HepG2 (cell line): ENCODE measurements around the gene THRB. TPM values are rescaled to one million over a fixed set of nuclear protein-coding genes. Genes with fewer than 3 reads are reported as not detected.

ENCODE experiments used
- ATAC-seq: fragments of 200-7000 bp; cut with Tn5 transposase; 3 replicates; pipeline ENCODE4 v1.9.1; 2020; ENCODE audit warnings: mild to moderate bottlenecking, moderate library complexity
- BruUV-seq: library from RNA; stranded (reverse); fragments of 400-500 nt; replicated peaks from 2 replicates; lab custom pipeline; 2021; lab: Mats Ljungman, UMichigan
- CTCF ChIA-PET: fragments of 300-600 bp; formaldehyde crosslinking; extraction: SDS; loops from one replicate; lab custom pipeline; 2021; ENCODE audit warnings: low total read pairs, inconsistent platforms, low intra/inter-chr PET ratio; lab: Yijun Ruan, JAX
- POLR2A ChIA-PET: fragments of 350-600 bp; sonication (Branson Sonifier 250); formaldehyde crosslinking; loops from one replicate; lab custom pipeline; 2020; ENCODE audit warnings: antibody characterized with exemption, inconsistent platforms; lab: Yijun Ruan, JAX
- DNase-seq: peaks from one replicate; pipeline ENCODE4 v3.0.0-alpha.2; 2015; ENCODE audit warnings: low spot score
- FAIRE-seq: peaks from 3 replicates; lab custom pipeline; 2011; peaks lifted over from hg19 to GRCh38; lab: Jason Lieb, UNC
- H2AFZ ChIP-seq: one replicate; pipeline ENCODE4 v1.6.1; 2011; ENCODE audit warnings: low read length, inconsistent platforms
- H3K27ac ChIP-seq: fragments of 300-600 bp; 3 replicates; pipeline ENCODE4 v1.8.0; 2011; ENCODE audit warnings: mixed run types, mild to moderate bottlenecking, mixed read lengths, low read length, inconsistent platforms; ENCODE audit not compliant: insufficient read depth; ENCODE audit errors: extremely low read length
- H3K27me3 ChIP-seq, 2 experiments: fragments of 200-600 bp in 1 of 2; 2 replicates in 1 of 2; 3 replicates in 1 of 2; pipeline versions ENCODE4 v1.6.0 to v1.8.0; 2011; ENCODE audit warnings: low read length in 2 of 2, mild to moderate bottlenecking in 2 of 2, moderate library complexity in 2 of 2, inconsistent platforms in 1 of 2; ENCODE audit not compliant: insufficient read depth in 2 of 2, control insufficient read depth in 1 of 2
- H3K36me3 ChIP-seq, 2 experiments: fragments of 200-600 bp in 1 of 2; replicated peaks in 1 of 2; 2 replicates in 1 of 2; 3 replicates in 1 of 2; pipeline versions ENCODE4 v1.5.1 to v1.8.0; 2011; ENCODE audit warnings: low read length in 2 of 2, inconsistent platforms in 1 of 2; ENCODE audit not compliant: insufficient read depth in 2 of 2, control insufficient read depth in 1 of 2
- H3K4me1 ChIP-seq: 2 replicates; pipeline ENCODE4 v1.5.1; 2012; ENCODE audit warnings: low read length, inconsistent platforms; ENCODE audit not compliant: insufficient read depth
- H3K4me2 ChIP-seq: 2 replicates; pipeline ENCODE4 v1.6.0; 2011; ENCODE audit warnings: low read depth, low read length, inconsistent platforms
- H3K4me3 ChIP-seq, 3 experiments: fragments of 200-600 bp in 1 of 3; sonication (generic), shearing (Covaris generic) in 1 of 3; replicated peaks in 1 of 3; 2 replicates each; pipeline ENCODE4 v1.5.1; 2011 to 2016; ENCODE audit warnings: low read length in 3 of 3, inconsistent platforms in 2 of 3, low read depth in 2 of 3, mild to moderate bottlenecking in 2 of 3, control low read depth in 1 of 3, mixed read lengths in 1 of 3; ENCODE audit not compliant: insufficient read depth in 1 of 3
- H3K79me2 ChIP-seq: one replicate; pipeline ENCODE4 v1.6.1; 2011; ENCODE audit warnings: low read length, inconsistent platforms; ENCODE audit not compliant: insufficient read depth
- H3K9ac ChIP-seq: 2 replicates; pipeline ENCODE4 v1.6.0; 2011; ENCODE audit warnings: mild to moderate bottlenecking, low read depth, low read length, inconsistent platforms; ENCODE audit not compliant: insufficient read depth
- H3K9me3 ChIP-seq: 2 replicates; pipeline ENCODE4 v1.5.1; 2012; ENCODE audit warnings: mild to moderate bottlenecking, low read length
- H4K20me1 ChIP-seq: 2 replicates; pipeline ENCODE4 v1.6.0; 2011; ENCODE audit warnings: inconsistent platforms, mild to moderate bottlenecking, low read length, moderate library complexity; ENCODE audit not compliant: insufficient read depth
- ATF5 ChIP-seq: sonication (generic); formaldehyde crosslinking; IDR thresholded peaks from 2 replicates; pipeline ENCODE4 v1.4.0; 2020; ENCODE audit warnings: mild to moderate bottlenecking, low read depth, missing genetic modification reagents
- FOXA3 ChIP-seq: IDR thresholded peaks from 2 replicates; pipeline ENCODE4 v1.6.1; 2016; ENCODE audit warnings: missing genetic modification reagents, missing compliant biosample characterization
- HBP1 ChIP-seq: IDR thresholded peaks from 2 replicates; pipeline ENCODE4 v1.6.1; 2016; ENCODE audit warnings: low read depth, control low read depth
- KLF15 ChIP-seq: sonication (generic); formaldehyde crosslinking; IDR thresholded peaks from 2 replicates; pipeline ENCODE4 v1.8.1; 2023; ENCODE audit warnings: borderline replicate concordance, mild to moderate bottlenecking, inconsistent platforms, missing genetic modification reagents, mixed read lengths
- MAFF ChIP-seq: IDR thresholded peaks from 2 replicates; pipeline ENCODE4 v1.6.1; 2011; ENCODE audit warnings: low read depth, low read length, improper control_type of control experiment
- ZC3H13 ChIP-seq: sonication (generic); formaldehyde crosslinking; IDR thresholded peaks from 2 replicates; pipeline ENCODE4 v1.8.1; 2023; ENCODE audit warnings: mild to moderate bottlenecking, missing genetic modification reagents, moderate library complexity
- ZNF614 ChIP-seq: IDR thresholded peaks from 2 replicates; pipeline ENCODE4 v1.6.1; 2018; ENCODE audit warnings: missing biosample characterization, missing genetic modification reagents, inconsistent platforms, borderline replicate concordance
- ZSCAN31 ChIP-seq: sonication (generic); formaldehyde crosslinking; IDR thresholded peaks from 2 replicates; pipeline ENCODE4 v1.5.0; 2020; ENCODE audit warnings: low read depth, mild to moderate bottlenecking, missing genetic modification reagents
- WGBS: methylation state at CpG from one replicate; pipeline ENCODE4 v1.1.6; 2017; ENCODE audit warnings: low lambda C conversion rate; 5-methylcytosine and 5-hydroxymethylcytosine counted together
- in situ Hi-C: cut with HindIII; loops from 2 replicates; pipeline ENCODE4 v1.10.0; 2017; ENCODE audit warnings: low pct_unique_long_range_greater_than_20kb; ENCODE audit not compliant: extremely low pct_ligation_motif_present
- intact Hi-C: fragments of 100-400 bp; cut with micrococcal nuclease; formaldehyde crosslinking; loops from one replicate; pipeline ENCODE4 v1.10.0; 2022; ENCODE audit not compliant: unreplicated experiment
- polyA plus RNA-seq, 8 experiments: library from polyadenylated mRNA; depleted of rRNA in 3 of 8; stranded (reverse) in 7 of 8; unstranded in 1 of 8; fragments of >200 nt; fragmentation: Illumina TruSeq in 4 of 8; extraction: Trizol in 4 of 8; gene quantifications; 2 replicates each; pipeline versions ENCODE4 v1.2.1 to v1.2.3, GENCODE V29; 2011 to 2016; ENCODE audit warnings: low read depth in 4 of 8, missing spikeins in 1 of 8, mixed read lengths in 1 of 8; ENCODE audit not compliant: insufficient read depth in 1 of 8
- total RNA-seq, 5 experiments: library from RNA; depleted of rRNA; stranded (reverse); fragments of >200 nt; fragmentation: Illumina TruSeq; extraction: Trizol; gene quantifications; 2 replicates each; pipeline ENCODE4 v1.2.3, GENCODE V29; 2016; ENCODE audit warnings: low read depth in 1 of 5

THRB gene
- total and polyA plus RNA-seq, 2 of the 13 experiments (the other 11 are each of a cell fraction or from before 2014, with no cell fraction given): 4.7 to 22.7 TPM

- TF ChIP-seq KLF15 (CRISPR knock-in tag) (no peak), MAFF (no peak)
These were observed 179.3 kb downstream of the THRB start (continued) for GRCh38 chr3:24315356-24315755.

GRCh38 chr3:24311881-24312280, 182.8 kb downstream of the THRB start:
- ATAC-seq (no peak), FAIRE-seq (no peak), DNase-seq (no peak)
- Histone ChIP-seq H3K27me3 (no peaks in the 10 kb centered on the region), H3K9me3 (no peaks in the 10 kb centered on the region), H4K20me1 (no peaks in the 10 kb centered on the region), H3K79me2 (no peaks in the 10 kb centered on the region), H3K9ac (no peak overlapping the region), H3K36me3 (peaks cover 3 to 17% of the 10 kb centered on the region in 2 experiments; a peak in 2 of 5 replicates), H2AFZ (no peak overlapping the region), H3K27ac (no peak overlapping the region), H3K4me3 (no peak overlapping the region), H3K4me2 (no peak overlapping the region), H3K4me1 (peaks cover 8% of the 10 kb centered on the region)
- CTCF ChIA-PET: no interaction called here
- no peak for TF ChIP-seq ZSCAN31 (CRISPR knock-in tag)
- no peak for TF ChIP-seq HBP1 (CRISPR knock-in tag)
- TF ChIP-seq ZNF614 (CRISPR knock-in tag): no peak
- no peak for TF ChIP-seq FOXA3 (CRISPR knock-in tag)
- no peak for TF ChIP-seq ZC3H13
- TF ChIP-seq ATF5 (CRISPR knock-in tag): no peak
- BruUV-seq: no TSS peak
- in situ Hi-C loops (no loop called here), intact Hi-C loops (no loop called here)
- POLR2A ChIA-PET: no interaction called here
- 98% methylated on average over 2 of the region's 2 CpGs for WGBS
